GM19328 (cell line): Measurements from ENCODE around the gene ARFGAP3.

Source experiments
- ATAC-seq: cut with Tn5 transposase; IDR thresholded peaks from one replicate; pipeline ENCODE4 v1.9.1; 2021; ENCODE audit warnings: mild to moderate bottlenecking, moderate library complexity; ENCODE audit not compliant: unreplicated experiment

ARFGAP3 gene

GRCh38 chr22:42856865-42857704 lies at the start of gene ARFGAP3:
TSS of gene ARFGAP3 (minus strand) at chr22:42857273. CDS start at chr22:42857182, 91 bp downstream.
- peak; percentile 84 for ATAC-seq

- ATAC-seq = no peak
Observed at GRCh38 chr22:42905702-42906183, 48.7 kb upstream of the ARFGAP3 start.

GRCh38 chr22:42905217-42905616 lies 48.1 kb upstream of the ARFGAP3 start:
- no peak for ATAC-seq

GRCh38 chr22:42904050-42904449 lies 47.0 kb upstream of the ARFGAP3 start:
- ATAC-seq = no peak

DNA sequence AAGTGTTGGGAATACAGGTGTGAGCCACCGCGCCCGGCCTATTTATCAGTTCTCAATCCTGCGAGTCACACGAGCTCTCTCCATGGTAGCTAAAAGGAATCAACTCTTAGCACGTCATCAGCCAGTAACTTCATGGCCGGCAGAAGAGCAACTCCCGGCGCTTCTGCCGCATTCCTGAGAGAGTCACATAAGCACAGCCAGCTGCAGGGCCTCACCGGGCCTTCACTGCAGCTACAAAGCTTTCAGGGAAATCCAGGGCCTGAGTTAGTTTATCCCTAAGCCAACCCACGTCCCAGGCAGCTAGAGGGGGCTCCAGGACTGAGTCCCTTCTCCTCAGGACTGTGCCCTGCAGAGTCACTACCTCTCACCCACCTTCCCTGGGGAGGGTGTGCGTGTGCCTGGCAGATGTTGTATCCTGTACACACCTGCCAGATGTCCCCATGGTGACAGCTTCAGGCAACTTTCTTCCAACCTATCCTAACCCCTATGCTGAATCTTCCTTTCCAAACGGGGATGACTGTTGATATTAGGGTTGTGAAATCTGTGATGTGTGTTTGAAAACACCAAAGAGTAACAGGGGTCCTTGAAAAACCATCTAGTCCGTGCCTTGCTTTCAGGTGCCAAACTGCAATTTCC lies 45.9 kb upstream of the ARFGAP3 start:
- ATAC-seq = no peak

DNA sequence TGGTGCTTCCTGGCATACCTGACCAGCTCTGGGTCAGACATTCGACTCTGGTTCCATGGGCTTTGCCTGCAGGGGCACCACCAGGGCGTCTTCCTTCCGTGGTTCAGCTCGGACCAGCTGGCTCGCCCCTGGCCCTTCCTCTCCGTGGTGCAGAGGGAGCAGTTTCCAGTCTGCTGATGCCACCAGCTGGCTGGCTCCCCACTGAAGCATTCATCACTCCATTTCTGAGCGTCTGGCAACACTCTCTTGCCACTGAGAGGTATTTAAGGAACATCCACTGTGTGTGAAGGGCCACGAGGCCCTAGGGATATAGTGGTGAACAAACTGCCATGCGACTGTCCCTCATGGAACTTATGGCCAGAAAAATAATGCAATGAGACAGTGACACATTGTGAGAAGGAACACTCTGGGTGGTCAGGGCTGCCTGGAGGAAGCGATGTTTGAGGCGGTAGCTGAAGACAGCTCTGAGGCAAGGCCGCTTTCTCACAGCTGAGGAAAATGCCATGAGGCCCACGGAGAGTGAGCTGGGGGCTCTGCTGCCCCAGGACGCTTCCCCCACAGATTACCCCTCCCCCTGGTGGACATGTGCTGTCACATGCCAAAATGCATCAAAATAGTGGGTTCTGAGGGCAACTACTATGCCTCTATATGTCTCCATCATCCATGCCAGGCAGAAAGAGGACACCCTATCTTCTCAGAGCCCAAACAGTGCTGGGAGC lies 44.9 kb upstream of the ARFGAP3 start:
- ATAC-seq = no peak

- ATAC-seq = no peak
Observed at GRCh38 chr22:42897960-42898359, 40.9 kb upstream of the ARFGAP3 start.

- no peak for ATAC-seq
Observed at GRCh38 chr22:42895541-42895981, 38.5 kb upstream of the ARFGAP3 start.

- no peak for ATAC-seq
Observed at GRCh38 chr22:42895087-42895486, 38.0 kb upstream of the ARFGAP3 start.

DNA sequence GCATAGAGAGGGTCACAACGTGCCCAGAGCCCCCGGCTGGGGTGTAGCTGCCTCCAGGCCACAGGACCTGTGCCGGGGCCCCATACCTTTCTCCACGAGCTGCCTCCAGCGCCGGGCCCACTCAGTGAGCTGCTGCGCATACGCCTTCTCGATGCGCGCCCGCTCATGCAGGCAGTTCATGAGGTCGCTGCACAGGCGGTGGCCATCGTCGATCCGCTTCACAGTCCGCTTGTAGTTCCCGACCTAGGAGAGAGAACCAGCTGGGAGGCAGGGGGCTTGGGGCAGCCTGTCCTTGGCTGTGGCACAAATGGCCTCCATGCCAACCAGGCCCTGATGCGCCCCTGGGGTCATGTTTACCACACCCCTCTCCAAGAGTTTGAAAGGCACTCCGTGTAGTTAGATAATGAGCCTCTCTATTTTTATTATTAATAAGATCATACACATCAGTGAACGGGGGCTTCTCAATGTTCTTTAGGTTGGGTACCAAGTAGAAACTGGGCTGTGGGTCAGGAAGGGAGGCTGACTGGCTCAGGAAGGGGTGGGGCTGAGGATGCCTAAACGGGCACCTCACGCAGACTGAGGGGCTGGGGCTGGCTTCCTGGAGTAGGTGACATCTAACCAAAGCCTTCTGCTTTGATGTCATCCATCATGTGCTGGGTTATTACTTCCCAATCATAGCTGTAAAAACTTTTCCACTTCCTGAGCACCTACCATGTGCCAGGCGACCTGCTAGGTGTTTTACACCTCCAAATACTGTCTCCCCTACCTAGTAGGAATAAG lies 36.5 kb upstream of the ARFGAP3 start:
- ATAC-seq = no peak

GRCh38 chr22:42892571-42893316 lies 35.7 kb upstream of the ARFGAP3 start:
- no peak for ATAC-seq

GRCh38 chr22:42892156-42892555 lies 35.1 kb upstream of the ARFGAP3 start:
- ATAC-seq = no peak

DNA sequence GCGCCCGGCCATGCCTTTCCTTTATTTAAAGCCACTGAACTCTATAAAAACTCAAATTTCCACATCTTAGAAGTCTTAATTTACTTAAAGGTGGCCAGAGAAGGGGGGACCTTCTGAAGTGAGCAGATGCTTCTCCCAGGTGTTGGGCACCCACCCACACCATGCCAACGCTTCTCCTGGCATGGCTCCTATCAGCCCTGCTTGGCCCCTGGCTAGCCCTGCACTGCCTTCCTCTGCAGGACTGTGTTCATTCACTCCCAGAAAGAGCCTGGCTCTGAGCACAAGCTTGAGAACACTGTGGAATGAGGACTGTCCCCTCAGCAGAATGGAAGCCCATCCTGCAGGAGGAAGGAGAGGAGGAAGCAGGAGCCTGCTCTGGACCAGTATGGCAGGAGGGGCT lies 34.6 kb upstream of the ARFGAP3 start:
- no peak for ATAC-seq

DNA sequence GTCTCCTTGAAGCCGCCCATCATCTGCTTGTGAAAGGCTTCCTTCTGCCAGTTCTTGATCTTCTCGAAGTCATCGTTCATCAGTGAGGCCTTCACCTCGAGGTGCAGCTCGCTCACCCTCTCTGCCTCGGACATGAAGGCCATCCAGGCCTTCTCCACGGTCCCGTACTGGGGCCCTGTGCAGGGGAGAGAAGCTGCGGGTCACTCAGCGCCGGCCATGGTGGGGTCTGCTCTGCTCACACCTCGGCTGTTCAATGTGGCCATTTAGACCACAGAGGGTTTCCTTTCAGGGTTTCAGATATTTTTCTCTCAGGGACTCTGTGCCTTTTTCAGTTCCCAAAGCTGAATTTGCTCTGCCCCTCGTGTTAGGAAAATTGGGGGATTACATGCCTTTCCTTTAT lies 33.9 kb upstream of the ARFGAP3 start:
- ATAC-seq = no peak

GRCh38 chr22:42889304-42889703 lies 32.2 kb upstream of the ARFGAP3 start:
- ATAC-seq = no peak

DNA sequence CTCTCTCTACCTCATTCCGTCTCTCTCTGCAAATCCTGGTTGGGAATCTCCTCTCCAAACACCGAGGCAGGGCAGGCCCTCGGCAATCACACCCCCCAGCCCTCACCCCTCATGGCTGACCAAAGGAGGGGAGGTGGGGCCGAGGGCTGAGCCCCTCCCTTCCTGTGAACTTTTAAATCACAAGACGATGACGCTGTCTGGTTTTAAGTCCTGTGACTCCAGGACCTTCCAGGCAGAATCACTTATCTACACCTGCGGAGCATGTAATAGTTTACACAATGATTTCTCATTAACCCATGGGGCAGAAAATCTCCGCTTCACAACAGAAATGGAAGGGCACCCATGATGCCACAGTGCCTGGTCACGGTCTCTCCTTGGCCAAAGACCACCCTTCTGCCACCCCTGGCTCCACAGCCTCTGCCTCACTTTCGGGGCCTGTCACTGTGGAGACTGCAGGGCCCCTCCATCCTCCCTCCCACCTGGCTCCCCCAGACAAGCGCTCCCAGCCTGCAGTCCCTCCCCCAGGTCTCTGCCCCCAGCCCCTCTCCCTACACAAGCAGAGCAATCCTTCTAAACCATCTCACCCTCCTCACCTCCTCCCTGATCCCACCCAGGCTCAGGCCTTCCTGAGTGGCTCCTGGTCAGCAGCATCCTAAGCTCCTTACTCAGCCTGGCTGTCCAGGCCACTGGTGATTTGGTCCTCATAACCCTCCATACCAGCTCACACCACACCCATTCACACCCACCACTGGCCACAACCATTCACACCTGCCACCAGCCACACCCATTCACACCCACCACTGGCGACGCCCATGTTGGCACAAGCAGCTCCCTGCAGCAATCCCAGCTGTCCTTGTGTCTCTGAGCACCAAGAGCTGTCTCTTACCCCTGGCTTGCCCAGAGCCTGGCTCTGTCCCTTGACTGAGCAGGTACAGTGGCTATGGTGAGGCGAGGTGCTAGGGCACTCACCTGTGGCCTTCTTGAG lies 30.7 kb upstream of the ARFGAP3 start:
- ATAC-seq = no peak

DNA sequence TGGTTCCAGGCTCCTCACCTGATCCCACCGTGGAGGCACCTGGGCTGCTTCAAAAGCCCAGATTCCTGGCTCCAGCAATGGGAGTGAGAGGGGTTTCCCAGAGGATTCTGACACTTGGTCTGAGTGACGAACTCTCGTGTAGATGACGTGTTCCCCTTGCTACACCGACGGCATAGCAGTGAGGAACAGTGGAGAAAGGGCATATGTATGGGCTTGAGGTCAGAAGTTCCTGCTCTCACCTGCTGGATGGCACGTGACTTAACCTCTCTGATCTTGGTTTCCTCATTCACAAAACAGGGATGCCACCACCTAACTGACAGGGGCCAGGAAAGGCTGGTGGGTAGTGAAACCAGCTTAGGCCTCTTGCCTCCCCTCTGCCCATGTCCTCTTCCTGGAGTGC lies 30.0 kb upstream of the ARFGAP3 start:
- no peak for ATAC-seq

- no peak for ATAC-seq
Observed at GRCh38 chr22:42885446-42885845, 28.4 kb upstream of the ARFGAP3 start.
